ENCODE results near the gene ARHGAP24. TPM values are rescaled to one million over a fixed set of nuclear protein-coding genes. Genes with fewer than 3 reads are reported as not detected.
A peak's percentile ranks its signal among the peaks of the same experiment; 100 is the strongest.

ARHGAP24 gene
- total and polyA plus RNA-seq, 5 donors from 2014 or later: 0.14 to 0.53 (median 0.35) TPM; not detected in 2

DNA sequence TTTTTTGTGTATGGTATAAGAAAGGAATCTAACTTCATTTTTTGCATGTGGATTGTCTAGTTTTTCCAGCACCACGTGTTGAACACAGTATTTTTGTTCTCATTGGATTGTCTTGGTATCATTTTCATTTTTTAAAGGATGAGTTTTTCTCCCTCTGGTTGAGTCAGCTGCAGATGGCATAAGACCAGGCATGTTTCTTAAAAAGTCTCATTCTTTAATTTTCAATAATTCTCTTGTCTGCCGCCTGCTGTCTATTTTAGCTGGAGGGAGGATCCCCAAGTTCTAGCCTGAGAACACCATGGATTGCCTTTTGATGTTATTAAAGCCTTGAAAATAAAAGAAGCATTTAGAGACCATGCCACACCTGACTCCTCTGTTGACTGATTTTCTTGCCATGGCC, 263.8 kb downstream of the ARHGAP24 start:
- H3K9me3 ChIP-seq (ENCODE audit: control insufficient read depth in 2 of 2, low read length in 2 of 2): no peaks in the 10 kb centered on the region
- no peaks in the 10 kb centered on the region for H3K27me3 Mint-ChIP-seq
- ATAC-seq (ENCODE audit: low read depth in 2 of 2) (no peak), DNase-seq (no peak)
- H3K27me3 ChIP-seq (ENCODE audit: control insufficient read depth, insufficient read depth, low read length): no peaks in the 10 kb centered on the region
- no peaks in the 10 kb centered on the region for H3K4me1 ChIP-seq (ENCODE audit: control insufficient read depth, insufficient read depth, low read length, poor library complexity, severe bottlenecking)
- no peak overlapping the region for H3K4me3 ChIP-seq (ENCODE audit: low read depth, low read length)
- H3K9me3 Mint-ChIP-seq: peaks cover 0 to 11% (median 3%) of the 10 kb centered on the region in 7 donors
- no peaks in the 10 kb centered on the region for H3K4me1 Mint-ChIP-seq
- H3K36me3 Mint-ChIP-seq: no peaks in the 10 kb centered on the region
- H3K27ac ChIP-seq (ENCODE audit: insufficient read depth, low read length, poor library complexity, severe bottlenecking): no peak overlapping the region
- no peaks in the 10 kb centered on the region for H3K36me3 ChIP-seq (ENCODE audit: control insufficient read depth, insufficient read depth, low read length)
- H3K4me3 Mint-ChIP-seq: no peak overlapping the region
- no peak overlapping the region for H3K27ac Mint-ChIP-seq

DNA sequence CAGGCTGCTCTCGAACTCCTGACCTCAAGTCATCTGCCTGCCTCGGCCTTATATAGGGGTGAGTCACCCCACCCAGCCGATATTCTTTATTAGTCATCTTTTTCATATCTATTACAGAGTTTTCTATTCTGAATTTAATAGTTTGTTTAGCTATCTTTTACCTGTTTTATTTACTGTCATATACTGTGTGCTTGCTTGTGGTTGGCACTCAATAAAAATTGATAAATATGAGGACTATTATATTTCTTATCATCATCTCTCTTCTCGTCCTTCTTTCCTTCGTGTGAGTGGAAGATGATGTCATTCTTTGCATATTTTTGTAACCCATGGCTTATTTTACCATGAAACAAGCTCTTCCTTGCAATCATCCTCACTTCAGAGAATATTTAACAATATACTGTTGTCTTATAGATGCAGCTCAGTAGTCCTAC, 265.5 kb downstream of the ARHGAP24 start:
- DNase-seq (no peak), ATAC-seq (ENCODE audit: low read depth in 2 of 2) (no peak)
- Histone ChIP-seq H3K4me1 (ENCODE audit: control insufficient read depth, insufficient read depth, low read length, poor library complexity, severe bottlenecking) (no peaks in the 10 kb centered on the region), H3K4me3 (ENCODE audit: low read depth, low read length) (no peak overlapping the region), H3K36me3 (ENCODE audit: control insufficient read depth, insufficient read depth, low read length) (no peaks in the 10 kb centered on the region), H3K27ac (ENCODE audit: insufficient read depth, low read length, poor library complexity, severe bottlenecking) (no peak overlapping the region), H3K9me3 (ENCODE audit: control insufficient read depth in 2 of 2, low read length in 2 of 2) (no peaks in the 10 kb centered on the region), H3K27me3 (ENCODE audit: control insufficient read depth, insufficient read depth, low read length) (no peaks in the 10 kb centered on the region)
- peaks cover 0 to 9% (median 4%) of the 10 kb centered on the region in 7 donors for H3K9me3 Mint-ChIP-seq
- no peaks in the 10 kb centered on the region for H3K27me3 Mint-ChIP-seq
- no peak overlapping the region for H3K27ac Mint-ChIP-seq
- H3K36me3 Mint-ChIP-seq: no peaks in the 10 kb centered on the region
- H3K4me3 Mint-ChIP-seq: no peak overlapping the region
- no peaks in the 10 kb centered on the region for H3K4me1 Mint-ChIP-seq

- no peak overlapping the region for H3K27ac ChIP-seq (ENCODE audit: insufficient read depth, low read length, poor library complexity, severe bottlenecking)
- H3K9me3 ChIP-seq (ENCODE audit: control insufficient read depth in 2 of 2, low read length in 2 of 2): no peaks in the 10 kb centered on the region
- H3K27me3 Mint-ChIP-seq: no peaks in the 10 kb centered on the region
- H3K36me3 Mint-ChIP-seq: no peaks in the 10 kb centered on the region
- H3K27ac Mint-ChIP-seq: no peak overlapping the region
- no peaks in the 10 kb centered on the region for H3K27me3 ChIP-seq (ENCODE audit: control insufficient read depth, insufficient read depth, low read length)
- H3K4me3 ChIP-seq (ENCODE audit: low read depth, low read length): no peak overlapping the region
- ATAC-seq (ENCODE audit: low read depth in 2 of 2) (no peak), DNase-seq (no peak)
- H3K4me1 Mint-ChIP-seq: no peaks in the 10 kb centered on the region
- H3K36me3 ChIP-seq (ENCODE audit: control insufficient read depth, insufficient read depth, low read length): no peaks in the 10 kb centered on the region
- peaks cover 0 to 8% (median 2%) of the 10 kb centered on the region in 7 donors for H3K9me3 Mint-ChIP-seq
- no peaks in the 10 kb centered on the region for H3K4me1 ChIP-seq (ENCODE audit: control insufficient read depth, insufficient read depth, low read length, poor library complexity, severe bottlenecking)
- no peak overlapping the region for H3K4me3 Mint-ChIP-seq
These were observed 266.4 kb downstream of the ARHGAP24 start for GRCh38 chr4:85741381-85741780.

DNA sequence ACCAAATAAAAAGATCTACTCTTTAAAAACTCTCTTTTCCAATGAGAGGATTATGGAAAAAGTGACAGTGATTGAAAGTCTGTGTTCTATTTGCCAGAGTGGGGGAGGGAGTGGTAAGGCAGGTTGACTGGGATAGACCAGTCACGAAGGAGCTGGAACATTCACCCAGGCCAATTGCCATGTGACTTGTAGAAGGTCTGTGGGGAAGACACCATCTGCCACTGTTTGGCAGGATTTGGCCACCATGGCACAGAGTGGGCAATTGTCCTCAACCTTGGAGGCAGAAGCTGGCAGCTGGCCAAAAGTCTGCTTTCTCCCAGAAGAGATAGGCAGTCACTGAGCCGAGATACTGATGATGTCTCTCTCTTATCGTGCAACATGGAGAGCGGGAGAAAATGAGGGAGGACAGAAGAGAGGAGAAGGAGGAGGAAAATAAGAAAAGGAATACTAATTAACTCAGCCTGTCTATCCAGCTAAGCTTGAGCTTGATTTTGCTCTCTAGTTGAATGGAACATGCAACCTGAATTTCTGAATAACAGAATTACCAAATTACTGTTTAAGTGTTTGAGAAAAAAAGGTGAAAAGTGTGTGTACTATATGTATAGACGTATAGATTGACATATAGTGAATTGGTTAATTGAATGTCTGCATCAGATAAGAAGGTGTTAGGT, 267.1 kb downstream of the ARHGAP24 start:
- no peaks in the 10 kb centered on the region for H3K36me3 ChIP-seq (ENCODE audit: control insufficient read depth, insufficient read depth, low read length)

GRCh38 chr4:85744950-85745349, 270.0 kb downstream of the ARHGAP24 start:
- Mint-ChIP-seq H3K4me1 (no peaks in the 10 kb centered on the region), H3K9me3 (peaks cover 0 to 4% (median 0%) of the 10 kb centered on the region in 7 donors), H3K27me3 (no peaks in the 10 kb centered on the region), H3K27ac (no peak overlapping the region), H3K4me3 (no peak overlapping the region), H3K36me3 (no peaks in the 10 kb centered on the region)
- no peak for ATAC-seq (ENCODE audit: low read depth in 2 of 2)
- no peaks in the 10 kb centered on the region for H3K27me3 ChIP-seq (ENCODE audit: control insufficient read depth, insufficient read depth, low read length)
- no peak overlapping the region for H3K27ac ChIP-seq (ENCODE audit: insufficient read depth, low read length, poor library complexity, severe bottlenecking)
- H3K4me3 ChIP-seq (ENCODE audit: low read depth, low read length): no peak overlapping the region
- H3K9me3 ChIP-seq (ENCODE audit: control insufficient read depth in 2 of 2, low read length in 2 of 2): no peaks in the 10 kb centered on the region
- H3K36me3 ChIP-seq (ENCODE audit: control insufficient read depth, insufficient read depth, low read length): no peaks in the 10 kb centered on the region
- H3K4me1 ChIP-seq (ENCODE audit: control insufficient read depth, insufficient read depth, low read length, poor library complexity, severe bottlenecking): no peaks in the 10 kb centered on the region
- no peak for DNase-seq

More for the DNA sequence above, 267.1 kb downstream of the ARHGAP24 start:
- ATAC-seq (ENCODE audit: low read depth in 2 of 2) (no peak), DNase-seq (no peak)
- no peaks in the 10 kb centered on the region for H3K27me3 Mint-ChIP-seq
- peaks cover 0 to 5% (median 2%) of the 10 kb centered on the region in 7 donors for H3K9me3 Mint-ChIP-seq
- H3K4me1 Mint-ChIP-seq: no peaks in the 10 kb centered on the region
- H3K4me3 ChIP-seq (ENCODE audit: low read depth, low read length): no peak overlapping the region
- no peaks in the 10 kb centered on the region for H3K4me1 ChIP-seq (ENCODE audit: control insufficient read depth, insufficient read depth, low read length, poor library complexity, severe bottlenecking)
- no peaks in the 10 kb centered on the region for H3K36me3 Mint-ChIP-seq
- no peaks in the 10 kb centered on the region for H3K27me3 ChIP-seq (ENCODE audit: control insufficient read depth, insufficient read depth, low read length)
- no peak overlapping the region for H3K27ac Mint-ChIP-seq
- H3K9me3 ChIP-seq (ENCODE audit: control insufficient read depth in 2 of 2, low read length in 2 of 2): no peaks in the 10 kb centered on the region
- no peak overlapping the region for H3K4me3 Mint-ChIP-seq
- H3K27ac ChIP-seq (ENCODE audit: insufficient read depth, low read length, poor library complexity, severe bottlenecking): no peak overlapping the region

- Mint-ChIP-seq H3K27ac (no peak overlapping the region), H3K9me3 (peaks cover 0 to 4% (median 0%) of the 10 kb centered on the region in 7 donors), H3K4me1 (no peaks in the 10 kb centered on the region), H3K4me3 (no peak overlapping the region), H3K36me3 (no peaks in the 10 kb centered on the region), H3K27me3 (no peaks in the 10 kb centered on the region)
- no peaks in the 10 kb centered on the region for H3K27me3 ChIP-seq (ENCODE audit: control insufficient read depth, insufficient read depth, low read length)
- ATAC-seq (ENCODE audit: low read depth in 2 of 2) (no peak), DNase-seq (no peak)
- no peaks in the 10 kb centered on the region for H3K9me3 ChIP-seq (ENCODE audit: control insufficient read depth in 2 of 2, low read length in 2 of 2)
- H3K27ac ChIP-seq (ENCODE audit: insufficient read depth, low read length, poor library complexity, severe bottlenecking): no peak overlapping the region
- no peaks in the 10 kb centered on the region for H3K36me3 ChIP-seq (ENCODE audit: control insufficient read depth, insufficient read depth, low read length)
- no peak overlapping the region for H3K4me3 ChIP-seq (ENCODE audit: low read depth, low read length)
- H3K4me1 ChIP-seq (ENCODE audit: control insufficient read depth, insufficient read depth, low read length, poor library complexity, severe bottlenecking): no peaks in the 10 kb centered on the region
These were observed 271.0 kb downstream of the ARHGAP24 start for GRCh38 chr4:85745939-85746338.

- Mint-ChIP-seq H3K4me3 (no peak overlapping the region), H3K4me1 (no peaks in the 10 kb centered on the region), H3K36me3 (no peaks in the 10 kb centered on the region), H3K27ac (no peak overlapping the region), H3K9me3 (peaks cover 0 to 4% (median 0%) of the 10 kb centered on the region in 7 donors), H3K27me3 (no peaks in the 10 kb centered on the region)
- Histone ChIP-seq H3K27ac (ENCODE audit: insufficient read depth, low read length, poor library complexity, severe bottlenecking) (no peak overlapping the region), H3K27me3 (ENCODE audit: control insufficient read depth, insufficient read depth, low read length) (no peaks in the 10 kb centered on the region), H3K36me3 (ENCODE audit: control insufficient read depth, insufficient read depth, low read length) (no peaks in the 10 kb centered on the region), H3K4me1 (ENCODE audit: control insufficient read depth, insufficient read depth, low read length, poor library complexity, severe bottlenecking) (no peaks in the 10 kb centered on the region), H3K9me3 (ENCODE audit: control insufficient read depth in 2 of 2, low read length in 2 of 2) (no peaks in the 10 kb centered on the region), H3K4me3 (ENCODE audit: low read depth, low read length) (no peak overlapping the region)
- DNase-seq (peak in 1 of 3 donors; percentile 45), ATAC-seq (ENCODE audit: low read depth in 2 of 2) (no peak)
These were observed 273.0 kb downstream of the ARHGAP24 start for GRCh38 chr4:85747882-85748491.

GRCh38 chr4:85748654-85749053, 273.7 kb downstream of the ARHGAP24 start:
- no peak overlapping the region for H3K27ac Mint-ChIP-seq
- no peak for ATAC-seq (ENCODE audit: low read depth in 2 of 2)
- H3K36me3 ChIP-seq (ENCODE audit: control insufficient read depth, insufficient read depth, low read length): no peaks in the 10 kb centered on the region
- H3K4me3 ChIP-seq (ENCODE audit: low read depth, low read length): no peak overlapping the region
- no peaks in the 10 kb centered on the region for H3K9me3 ChIP-seq (ENCODE audit: control insufficient read depth in 2 of 2, low read length in 2 of 2)
- no peaks in the 10 kb centered on the region for H3K27me3 ChIP-seq (ENCODE audit: control insufficient read depth, insufficient read depth, low read length)
- no peaks in the 10 kb centered on the region for H3K4me1 ChIP-seq (ENCODE audit: control insufficient read depth, insufficient read depth, low read length, poor library complexity, severe bottlenecking)
- no peaks in the 10 kb centered on the region for H3K27me3 Mint-ChIP-seq
- H3K4me3 Mint-ChIP-seq: no peak overlapping the region
- H3K36me3 Mint-ChIP-seq: no peaks in the 10 kb centered on the region
- H3K4me1 Mint-ChIP-seq: no peaks in the 10 kb centered on the region
- H3K27ac ChIP-seq (ENCODE audit: insufficient read depth, low read length, poor library complexity, severe bottlenecking): no peak overlapping the region
- DNase-seq: no peak
- peaks cover 0 to 3% (median 0%) of the 10 kb centered on the region in 7 donors for H3K9me3 Mint-ChIP-seq

Data from CD4-positive, CD25-positive, alpha-beta regulatory T cell (primary cell).